GM20431 (cell line): Measurements from ENCODE around the gene SEC14L1.
"Not testable (repeated sequence)": the region's sequence is repeated elsewhere in the genome, so short reads cannot be mapped to it uniquely, and the experiment has no call there.

Source experiments
- in situ Hi-C: fragments of 300-500 bp; cut with MseI, MboI; formaldehyde crosslinking; loops from one replicate; pipeline ENCODE4 v1.15.0; 2020; ENCODE audit warnings: low sequenced_read_pairs; ENCODE audit not compliant: unreplicated experiment

The SEC14L1 gene

GRCh38 chr17:77137886-77138285 lies 2.9 kb upstream of the SEC14L1 start:
- in situ Hi-C loops, result not testable (repeated sequence)

DNA sequence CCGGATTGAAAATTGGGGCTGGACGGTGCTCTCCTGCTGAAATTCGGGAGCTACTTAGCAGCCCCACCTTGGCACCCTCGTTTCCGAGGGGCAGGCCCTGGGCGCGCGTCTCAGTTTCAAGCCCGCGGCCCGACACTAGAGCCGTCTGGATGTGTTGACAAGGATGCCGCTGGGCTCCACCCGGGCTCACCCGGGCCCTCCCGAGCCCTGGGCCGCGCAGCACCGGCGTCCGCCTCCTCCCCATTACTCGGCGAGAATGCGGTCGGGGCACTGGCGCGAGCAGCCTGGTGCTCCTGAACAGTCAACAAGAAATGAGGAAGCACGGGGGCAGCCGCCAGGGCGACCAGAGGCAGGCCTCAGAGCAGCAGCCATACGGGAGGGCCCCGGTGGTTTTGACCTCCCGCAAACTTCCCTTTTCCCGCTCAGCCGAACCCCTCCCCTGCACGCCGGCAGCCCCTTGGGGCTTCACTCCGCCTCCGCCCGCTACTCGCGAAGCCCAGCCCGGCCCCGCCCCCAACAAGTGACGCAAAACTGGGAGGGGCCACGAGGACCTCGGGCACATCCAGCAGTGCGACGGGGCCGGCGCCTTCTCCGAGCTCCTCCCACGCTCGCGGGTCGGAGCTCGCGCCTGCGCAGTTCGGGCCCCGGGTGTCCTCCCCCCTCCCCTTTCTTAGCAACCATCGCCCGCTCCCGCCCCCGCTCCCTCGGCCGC lies 447 bp upstream of the SEC14L1 start:
- in situ Hi-C loops, result loop anchor here (10.0 kb wide), 1 partner anchor 46 kb away; no protein-coding TSS in a partner anchor

DNA sequence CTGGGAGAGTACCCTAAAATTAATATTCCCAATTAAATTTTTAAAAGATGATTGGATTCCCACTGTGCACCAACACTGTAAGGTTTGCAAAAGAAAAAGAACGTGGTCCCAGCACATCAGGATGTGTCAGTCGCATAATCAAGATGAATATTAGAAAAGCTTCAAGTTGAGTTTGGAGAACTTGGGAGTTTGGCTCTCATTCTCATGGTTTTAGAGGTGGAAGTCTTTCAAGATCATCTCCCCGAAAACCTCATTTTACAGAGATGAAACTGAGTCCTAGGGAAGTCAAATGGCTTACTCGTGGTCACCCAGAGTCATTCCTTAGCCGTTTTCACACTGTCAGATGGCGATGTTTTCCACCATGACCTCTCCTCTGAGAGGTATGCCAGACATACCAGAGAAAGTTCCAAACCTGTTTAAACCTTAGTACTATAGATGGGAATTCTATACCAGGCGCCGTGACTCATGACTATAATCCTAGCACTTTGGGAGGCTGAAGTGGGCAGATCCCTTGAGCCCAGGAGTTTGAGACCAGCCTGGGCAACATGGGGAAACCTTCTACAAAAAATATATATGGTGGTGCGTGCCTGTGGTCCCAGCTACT lies 1.2 kb downstream of the SEC14L1 start:
- in situ Hi-C loops, result loop anchor here (10.0 kb wide), 1 partner anchor 47 kb away; no protein-coding TSS in a partner anchor

DNA sequence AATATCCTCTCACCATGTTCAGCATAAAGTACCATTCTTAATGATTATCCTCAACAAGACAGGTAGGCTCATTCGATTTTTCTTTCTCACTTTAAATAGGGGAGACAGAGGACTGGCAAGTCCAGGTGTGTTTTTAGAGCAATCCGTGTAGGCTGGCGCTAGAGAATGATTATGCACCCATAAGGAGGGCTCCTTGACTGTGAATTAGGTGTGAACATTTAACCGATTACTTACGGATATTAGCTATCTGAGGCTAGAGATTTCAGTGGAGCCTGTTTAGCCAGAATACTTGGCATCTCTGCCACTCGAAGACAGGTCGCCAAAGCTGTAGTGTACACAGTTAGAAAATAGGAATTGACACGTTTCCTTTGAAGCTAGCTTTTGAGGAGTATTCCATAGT lies 1.9 kb downstream of the SEC14L1 start:
- in situ Hi-C loops, result loop anchor here (10.0 kb wide), 1 partner anchor 48 kb away; no protein-coding TSS in a partner anchor

DNA sequence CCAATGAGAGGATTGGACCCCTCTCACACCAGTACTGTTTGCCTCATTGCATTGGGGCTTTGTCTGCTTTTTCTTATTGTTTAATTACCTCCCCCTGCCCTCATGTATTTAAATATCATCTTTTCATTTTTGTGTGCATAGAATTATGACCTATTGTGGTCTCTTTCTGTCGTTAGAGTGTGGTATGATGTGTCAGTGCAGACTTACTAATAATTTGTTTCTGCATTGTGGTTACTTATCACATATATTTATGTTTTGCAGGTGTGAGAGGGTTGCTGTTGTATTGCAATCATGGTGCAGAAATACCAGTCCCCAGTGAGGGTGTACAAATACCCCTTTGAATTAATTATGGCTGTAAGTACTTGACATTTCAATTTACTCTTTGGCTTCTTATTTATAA lies 2.5 kb downstream of the SEC14L1 start:
- in situ Hi-C loops, result loop anchor here (10.0 kb wide), 1 partner anchor 49 kb away; no protein-coding TSS in a partner anchor

GRCh38 chr17:77144227-77144626 lies 3.5 kb downstream of the SEC14L1 start:
- in situ Hi-C loops, result loop anchor here (10.0 kb wide), 1 partner anchor 49 kb away; no protein-coding TSS in a partner anchor

DNA sequence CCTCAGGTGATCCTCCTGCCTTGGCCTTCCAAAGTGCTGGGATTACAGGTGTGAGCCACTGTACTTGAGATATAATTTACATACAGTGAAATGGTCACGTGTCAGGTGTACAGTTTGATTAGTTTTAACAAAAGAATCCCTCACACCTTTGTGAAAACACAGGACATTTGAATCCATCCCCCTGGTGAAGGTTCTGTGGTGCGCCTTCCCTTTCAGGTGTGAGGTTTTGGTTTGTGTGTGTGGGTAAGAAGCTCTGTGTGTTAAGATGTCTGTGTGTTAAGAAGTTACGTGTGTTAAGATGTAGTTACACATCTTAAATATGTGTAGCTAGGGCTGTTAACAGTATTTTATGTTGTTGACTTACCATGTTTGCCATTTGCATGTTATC lies 4.4 kb downstream of the SEC14L1 start:
- in situ Hi-C loops, result loop anchor here (10.0 kb wide), 1 partner anchor 50 kb away; no protein-coding TSS in a partner anchor

- in situ Hi-C loops, result loop anchor here (10.0 kb wide), 1 partner anchor 51 kb away; no protein-coding TSS in a partner anchor
These were observed 5.0 kb downstream of the SEC14L1 start for GRCh38 chr17:77145612-77146245.

DNA sequence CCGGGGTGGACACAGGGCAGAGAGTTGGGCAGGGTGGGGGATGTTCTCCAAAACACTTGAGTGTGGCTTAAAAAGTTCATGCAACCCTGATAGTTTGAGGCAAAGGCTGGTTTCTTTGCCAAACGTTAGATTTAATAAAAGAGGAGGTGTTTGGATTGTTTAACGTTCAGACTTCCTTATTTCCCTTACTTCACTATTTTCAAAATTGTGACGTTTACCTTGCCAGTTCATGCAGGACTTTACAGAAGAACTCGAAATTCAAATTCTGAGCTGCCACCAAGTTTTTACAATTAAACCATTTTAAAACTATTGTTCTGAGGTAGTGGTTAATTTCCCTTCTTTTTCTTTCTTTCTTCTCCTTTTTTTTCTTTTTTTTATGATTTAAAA lies 5.5 kb downstream of the SEC14L1 start:
- in situ Hi-C loops, result loop anchor here (10.0 kb wide), 1 partner anchor 51 kb away; no protein-coding TSS in a partner anchor

GRCh38 chr17:77146882-77147281 lies 6.1 kb downstream of the SEC14L1 start:
- in situ Hi-C loops, result loop anchor here (10.0 kb wide), 1 partner anchor 52 kb away; no protein-coding TSS in a partner anchor

DNA sequence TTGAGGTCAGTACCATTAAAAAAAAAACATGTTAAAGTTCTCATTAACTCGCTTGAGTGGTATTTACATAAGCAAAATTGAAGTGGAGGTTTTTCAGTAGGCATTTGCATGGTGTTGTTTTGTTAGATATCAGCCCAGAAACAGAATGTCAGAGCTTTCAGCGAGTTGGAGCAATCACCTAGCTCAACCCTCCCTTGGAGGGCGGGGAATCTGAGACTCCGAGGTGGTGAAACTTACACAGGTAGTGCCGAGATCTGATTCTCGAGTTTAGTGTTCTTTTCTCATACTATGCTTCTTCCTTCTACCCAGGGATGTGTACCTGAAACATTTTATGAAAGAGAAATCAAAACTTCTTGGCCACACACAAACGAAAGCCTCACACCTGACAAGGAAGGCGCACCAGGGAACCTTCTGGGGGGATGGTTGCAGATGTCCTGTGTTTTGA lies 6.6 kb downstream of the SEC14L1 start:
- in situ Hi-C loops, result loop anchor here (10.0 kb wide), 1 partner anchor 53 kb away; no protein-coding TSS in a partner anchor

DNA sequence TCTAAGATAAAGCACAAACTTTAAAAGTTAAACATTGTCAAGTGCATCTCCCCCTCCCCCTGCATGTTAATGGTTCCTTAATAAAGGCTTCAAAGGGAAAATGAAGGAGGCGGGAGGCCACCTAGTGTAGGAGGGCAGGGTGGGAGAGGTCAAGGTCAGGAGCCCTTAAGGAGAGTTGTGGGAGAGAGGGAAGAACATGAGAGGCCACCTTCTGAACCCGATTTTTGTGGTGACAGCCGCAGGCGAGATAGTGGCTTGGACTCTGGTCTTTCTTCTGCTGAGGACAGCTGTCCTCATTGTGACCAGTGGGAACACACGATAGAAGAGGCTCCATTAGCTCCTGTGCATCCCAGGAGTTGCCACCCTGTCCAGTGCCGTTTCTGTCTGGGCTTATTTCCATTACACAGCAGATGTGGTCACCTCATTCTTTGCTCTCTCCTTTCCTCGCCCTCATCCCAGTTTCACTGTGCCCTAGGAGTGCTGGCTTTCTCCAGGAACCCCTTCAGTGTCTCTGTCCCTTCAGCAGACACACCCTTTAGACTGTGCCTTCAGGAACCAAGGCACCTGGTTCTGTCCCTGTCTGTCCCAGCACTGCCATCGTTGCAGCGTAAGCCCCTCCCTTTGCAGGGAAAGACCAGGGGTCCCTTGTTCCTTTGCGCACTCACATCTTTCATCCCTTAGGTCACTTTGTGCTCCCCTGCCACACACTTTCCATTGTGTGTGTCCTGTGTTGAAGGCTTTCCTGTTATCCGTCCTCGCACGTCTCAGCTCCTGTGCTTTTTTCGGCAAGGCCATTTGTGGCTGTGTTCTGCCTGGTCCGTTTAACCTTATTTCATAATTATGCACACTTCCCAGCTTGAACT lies 7.5 kb downstream of the SEC14L1 start:
- in situ Hi-C loops, result loop anchor here (10.0 kb wide), 1 partner anchor 54 kb away; no protein-coding TSS in a partner anchor

DNA sequence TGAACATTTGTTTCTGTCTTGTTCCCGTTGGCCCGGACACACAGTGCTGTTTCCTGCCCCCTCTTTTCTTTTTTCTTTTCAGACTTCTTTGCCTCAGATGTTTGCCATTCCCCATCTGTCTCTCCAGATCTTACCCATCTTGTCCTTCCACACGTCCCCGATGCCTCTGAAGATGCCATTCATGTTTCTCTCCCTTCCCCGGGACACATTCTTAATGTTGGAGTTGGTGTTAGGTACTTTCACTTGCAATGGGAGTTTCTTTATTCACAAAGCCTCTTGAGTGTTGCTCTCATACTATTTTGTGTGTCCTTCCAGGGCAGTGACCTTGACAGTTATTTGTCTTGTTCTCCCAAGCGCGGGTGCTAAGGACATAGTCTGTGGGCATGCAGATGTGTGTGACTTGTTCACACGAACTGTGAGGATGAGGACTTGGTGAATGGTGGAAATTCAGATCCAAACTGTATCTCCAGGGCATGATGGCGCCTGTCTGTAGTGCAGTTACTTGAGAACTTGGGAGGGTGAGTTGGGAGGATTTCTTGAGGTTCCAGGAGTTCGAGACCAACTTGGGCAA lies 8.3 kb downstream of the SEC14L1 start:
- in situ Hi-C loops, result loop anchor here (10.0 kb wide), 1 partner anchor 54 kb away; no protein-coding TSS in a partner anchor

DNA sequence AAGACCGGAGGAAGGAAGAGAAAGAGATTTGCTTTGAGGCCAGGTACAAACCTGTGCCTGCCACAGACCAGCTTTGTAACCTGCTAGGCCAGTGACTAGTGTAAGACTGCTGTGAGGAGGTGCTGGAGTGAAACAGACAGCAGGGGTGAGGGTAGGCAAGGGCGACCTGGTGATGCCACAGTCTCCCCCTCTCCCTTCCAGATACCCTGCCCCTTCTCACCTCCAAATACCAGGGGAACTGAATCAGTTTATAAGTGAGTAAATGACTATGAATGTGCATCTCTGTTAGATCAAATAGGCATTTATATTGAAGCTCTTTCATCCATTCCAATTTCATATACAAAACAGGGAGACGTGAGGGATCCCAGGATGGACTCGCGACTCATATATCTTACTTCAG lies 9.4 kb downstream of the SEC14L1 start:
- in situ Hi-C loops, result no loop called here

DNA sequence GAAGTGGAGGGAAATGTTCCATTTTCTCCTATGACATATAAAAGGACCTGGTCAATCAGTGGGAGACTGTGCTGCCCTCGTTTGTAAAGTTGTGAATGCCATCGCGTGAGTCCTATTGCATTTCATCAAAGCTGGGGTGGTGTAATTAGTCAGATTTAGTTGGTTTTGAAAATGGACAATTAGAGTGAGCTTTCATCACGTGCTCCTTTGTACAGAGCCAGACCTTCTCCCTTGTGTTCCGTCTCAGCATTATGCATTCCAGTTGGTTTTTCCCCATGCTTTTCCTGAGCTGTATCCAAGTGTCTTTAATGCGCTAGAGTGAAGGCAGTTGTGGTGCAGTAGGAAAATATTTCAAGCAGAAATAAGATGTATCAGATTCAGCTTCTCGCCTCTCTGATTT lies 10.4 kb downstream of the SEC14L1 start:
- in situ Hi-C loops, result no loop called here

DNA sequence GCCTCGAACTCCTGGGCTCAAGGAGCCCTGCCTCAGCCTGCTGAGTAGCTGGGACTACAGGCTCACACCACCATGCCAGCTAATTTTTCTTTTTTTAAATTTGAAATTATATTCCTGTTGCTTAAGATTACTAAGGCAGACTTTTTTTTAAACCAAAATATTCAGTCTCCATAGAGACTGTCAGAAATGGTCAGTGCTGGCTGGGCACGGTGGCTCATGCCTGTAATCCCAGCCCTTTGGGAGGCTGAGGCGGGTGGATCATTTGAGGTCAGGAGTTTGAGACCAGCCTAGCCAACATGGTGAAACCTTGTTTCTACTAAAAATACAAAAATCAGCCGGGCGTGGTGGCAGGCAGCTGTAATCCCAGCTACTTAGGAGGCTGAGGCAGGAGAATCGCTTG lies 11.3 kb downstream of the SEC14L1 start:
- in situ Hi-C loops, result not testable (repeated sequence)

- in situ Hi-C loops, result no loop called here
These were observed 12.7 kb downstream of the SEC14L1 start for GRCh38 chr17:77153472-77153871.

- in situ Hi-C loops, result no loop called here
These were observed 13.3 kb downstream of the SEC14L1 start for GRCh38 chr17:77153999-77154586.

- in situ Hi-C loops, result no loop called here
These were observed 14.4 kb downstream of the SEC14L1 start for GRCh38 chr17:77155125-77155524.
